Inferior parietal cortex (tissue), 1 donor: Measurements from ENCODE around the gene NDUFV2.
"Not testable (repeated sequence)": the region's sequence is repeated elsewhere in the genome, so short reads cannot be mapped to it uniquely, and the experiment has no call there.

ENCODE experiments used
- DNase-seq: peaks from one replicate; pipeline ENCODE4 v3.0.0-alpha.2; 2016; ENCODE audit errors: extremely low spot score

Gene NDUFV2

GRCh38 chr18:9102508-9103375, at the start of gene NDUFV2:
Gene NDUFV2 (plus strand): TSS chr18:9102699. CDS start chr18:9102744, 45 bp downstream.
- DNase-seq = peak; percentile 92

DNA sequence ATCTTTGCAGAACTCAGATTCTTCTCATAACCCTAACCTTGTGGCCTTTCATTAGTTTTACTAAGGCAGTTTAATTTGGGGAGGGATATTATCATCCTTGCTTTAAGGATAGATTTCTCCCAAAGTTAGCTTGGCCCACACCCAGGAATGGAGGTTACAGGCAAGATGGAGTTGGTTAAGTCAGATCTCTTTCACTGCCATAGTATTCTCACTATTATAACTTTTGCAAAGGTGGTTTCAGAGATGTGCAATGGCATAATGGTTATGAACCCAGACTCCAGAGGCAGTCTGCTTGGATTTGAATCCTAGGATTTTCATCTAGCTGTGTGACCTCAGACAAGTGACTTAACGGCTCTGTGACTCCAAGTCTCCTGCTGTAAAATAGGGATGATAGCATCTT, 48.7 kb upstream of the NDUFV2 start:
- DNase-seq = no peak

GRCh38 chr18:9055185-9055584, 47.3 kb upstream of the NDUFV2 start:
- DNase-seq = no peak

DNA sequence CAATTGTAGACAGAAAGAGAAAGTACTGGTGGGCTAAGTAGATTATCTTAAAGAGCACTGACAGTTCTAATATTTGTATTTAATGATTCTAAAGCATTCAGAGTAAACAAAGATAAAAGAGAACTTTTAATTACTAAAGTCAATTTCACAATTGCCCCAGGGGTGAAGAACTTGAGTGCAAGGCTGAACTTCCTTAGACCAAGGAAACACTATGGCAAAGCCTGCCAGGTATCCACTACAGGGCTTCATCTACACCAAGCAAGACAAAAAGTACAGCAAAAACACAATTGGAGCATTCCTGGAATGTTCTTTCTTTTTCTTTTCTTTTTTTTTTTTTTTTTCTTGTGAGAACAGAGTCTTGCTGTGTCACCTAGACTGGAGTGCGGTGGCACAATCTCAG, 46.9 kb upstream of the NDUFV2 start:
- no peak for DNase-seq

GRCh38 chr18:9057646-9058045, 44.9 kb upstream of the NDUFV2 start:
- DNase-seq = no peak

- DNase-seq = no peak
Measured at GRCh38 chr18:9058406-9058805, 44.1 kb upstream of the NDUFV2 start.

GRCh38 chr18:9062418-9062751, 40.1 kb upstream of the NDUFV2 start:
- DNase-seq = no peak

GRCh38 chr18:9065864-9066263, 36.6 kb upstream of the NDUFV2 start:
- no peak for DNase-seq

DNA sequence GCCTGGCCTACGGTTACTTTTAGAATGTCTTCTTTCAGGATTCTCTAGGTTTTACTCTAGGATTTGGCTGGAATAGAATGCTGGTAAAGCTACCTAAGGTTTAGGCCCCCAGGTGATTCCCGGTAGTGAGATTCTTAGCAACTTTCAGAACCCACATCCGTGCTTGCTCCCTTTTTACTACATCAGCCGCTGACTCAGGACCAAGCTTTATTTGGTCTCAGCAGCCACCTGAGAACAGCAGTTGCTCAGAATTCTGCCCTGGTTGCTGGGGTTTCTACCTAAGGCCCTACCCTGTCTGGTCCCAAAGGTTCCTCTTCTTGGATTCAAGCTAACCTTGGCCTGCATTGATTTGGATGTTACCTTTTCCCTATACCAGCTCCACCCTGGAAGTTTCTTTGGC, 36.1 kb upstream of the NDUFV2 start:
- no peak for DNase-seq

- DNase-seq = no peak
Measured at GRCh38 chr18:9066817-9067306, 35.6 kb upstream of the NDUFV2 start.

GRCh38 chr18:9067823-9068222, 34.7 kb upstream of the NDUFV2 start:
- DNase-seq = no peak

DNA sequence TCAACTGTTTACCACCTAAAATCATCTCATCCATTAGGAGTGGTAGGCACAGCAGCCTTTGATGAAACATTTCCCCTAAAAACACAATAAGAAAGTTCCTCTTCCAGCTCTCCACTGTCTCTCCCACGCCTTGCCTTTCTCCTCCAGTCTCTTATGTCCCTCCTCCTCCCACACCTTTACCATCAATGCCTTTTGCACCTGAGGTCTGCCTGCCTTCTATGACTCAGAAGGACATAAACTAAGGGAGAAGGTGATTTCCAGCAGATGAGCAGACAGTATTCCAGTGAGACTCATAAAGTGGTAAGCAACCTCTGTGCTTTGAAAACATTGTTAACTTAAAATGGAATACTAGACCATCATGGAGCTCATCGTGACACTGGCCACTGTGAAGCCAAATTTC, 34.2 kb upstream of the NDUFV2 start:
- DNase-seq = no peak

DNA sequence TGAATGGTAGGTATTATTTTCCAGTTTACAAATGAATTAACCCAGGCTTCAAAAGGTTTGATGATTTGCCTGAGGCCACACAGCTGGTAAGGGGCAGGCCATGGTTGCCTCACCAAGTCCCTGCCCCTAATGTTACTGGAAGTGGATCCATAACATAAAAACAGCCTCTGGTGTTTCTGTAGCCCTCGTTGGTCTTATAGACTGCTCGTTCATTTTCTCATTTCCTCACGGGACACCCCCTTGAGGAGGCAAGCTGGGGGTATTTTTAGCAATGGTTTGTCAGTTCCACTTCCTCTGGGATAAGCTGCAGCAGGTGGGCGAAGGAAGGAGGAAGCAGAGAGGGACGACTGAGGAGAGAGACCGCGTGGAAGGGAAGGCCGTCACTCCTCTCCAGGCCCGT, 32.9 kb upstream of the NDUFV2 start:
- no peak for DNase-seq

- no peak for DNase-seq
Measured at GRCh38 chr18:9070212-9070611, 32.3 kb upstream of the NDUFV2 start.

DNA sequence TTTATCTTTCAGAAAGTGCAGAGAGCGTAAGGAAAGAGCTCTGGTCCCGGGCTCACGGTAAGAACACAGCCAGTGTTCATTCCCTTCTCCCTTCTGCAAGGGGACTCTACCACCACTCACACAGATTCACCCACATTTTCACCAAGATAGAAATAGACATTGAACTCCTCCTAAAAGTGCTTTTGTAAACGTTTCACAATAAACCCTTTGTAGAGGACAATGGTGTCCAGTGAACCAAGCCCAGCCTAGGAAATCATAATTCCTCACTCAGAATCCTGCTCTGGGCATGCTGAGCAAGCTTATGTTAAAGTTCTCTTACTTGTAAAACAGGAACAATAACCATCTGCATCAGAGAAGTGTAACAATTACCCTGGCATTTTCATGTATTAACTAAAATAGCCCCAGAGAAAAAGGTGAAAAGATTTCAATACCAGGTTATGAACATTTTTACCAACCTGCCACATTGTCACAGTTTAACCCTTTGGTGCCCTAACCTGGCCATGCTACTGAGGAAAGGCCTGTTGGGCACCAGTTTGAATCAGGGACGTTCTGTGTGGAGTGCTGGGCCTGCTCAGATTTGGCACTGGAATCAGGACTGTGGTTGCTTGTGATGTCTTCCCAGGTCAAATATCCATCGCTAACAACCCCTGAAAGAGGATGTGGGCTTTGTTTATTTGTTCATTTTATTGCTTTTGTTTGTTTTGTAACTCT, 22.5 kb upstream of the NDUFV2 start:
- DNase-seq = peak; percentile 51

DNA sequence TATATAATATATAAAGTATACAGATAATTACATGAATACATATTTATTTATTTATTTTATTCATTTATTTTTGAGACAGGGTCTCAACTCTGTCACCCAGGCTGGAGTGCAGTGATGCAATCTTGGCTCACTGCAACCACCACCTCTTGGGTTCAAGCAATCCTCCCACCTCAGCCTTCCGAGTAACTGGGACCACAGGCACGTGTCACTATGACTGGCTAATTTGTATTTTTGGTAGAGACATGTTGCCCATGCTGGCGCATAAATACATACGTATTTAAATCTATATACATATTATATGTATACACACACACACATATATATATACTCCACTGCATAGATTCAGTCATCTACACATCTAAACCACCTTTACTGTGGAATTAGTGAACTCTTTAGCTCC, 20.6 kb upstream of the NDUFV2 start:
- no peak for DNase-seq

- no peak for DNase-seq
Measured at GRCh38 chr18:9082711-9083510, 19.6 kb upstream of the NDUFV2 start.

DNA sequence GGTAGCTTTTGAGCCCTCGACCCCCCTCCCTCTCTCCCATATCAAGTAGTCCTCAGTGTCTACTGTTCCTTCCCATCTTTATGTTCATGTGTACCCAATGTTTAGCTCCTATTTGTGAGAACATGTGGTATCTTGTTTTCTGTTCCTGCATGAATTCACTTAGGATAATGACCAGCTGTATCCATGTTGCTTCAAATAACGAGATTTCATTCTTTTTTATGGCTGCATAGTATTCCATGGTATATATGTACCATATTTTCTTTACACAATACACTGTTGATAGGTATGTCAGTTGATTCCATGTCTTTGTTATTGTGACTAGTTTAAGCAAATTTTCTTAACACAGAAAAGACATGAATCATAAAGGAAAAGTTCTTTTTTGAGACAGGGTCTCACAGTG, 16.5 kb upstream of the NDUFV2 start:
- no peak for DNase-seq

DNA sequence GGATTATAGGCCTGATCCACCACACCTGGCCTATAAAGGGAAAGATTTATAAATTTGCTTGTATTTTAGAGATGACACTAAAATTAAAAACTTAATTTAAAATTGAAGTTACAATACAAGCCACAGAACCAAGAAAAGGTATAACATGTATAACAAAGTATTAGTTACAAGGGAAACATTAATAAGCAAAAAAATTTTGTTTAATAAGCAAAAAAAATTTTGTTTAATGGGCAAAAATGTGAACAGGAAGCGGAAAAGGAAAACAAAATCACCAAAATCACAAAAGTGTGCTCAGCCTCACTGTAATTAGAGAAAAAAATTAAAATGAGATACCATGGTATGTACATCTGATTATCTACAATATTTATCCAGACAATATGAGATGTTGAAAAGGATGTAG, 15.9 kb upstream of the NDUFV2 start:
- DNase-seq = no peak

GRCh38 chr18:9087144-9087543, 15.4 kb upstream of the NDUFV2 start:
- DNase-seq = no peak

GRCh38 chr18:9088252-9088651, 14.2 kb upstream of the NDUFV2 start:
- DNase-seq = no peak

GRCh38 chr18:9088727-9089126, 13.8 kb upstream of the NDUFV2 start:
- DNase-seq = not testable (repeated sequence)
